Neuron (in vitro differentiated cells): ENCODE measurements around the gene DPH2.

Experiments used
- H2AFZ ChIP-seq: one replicate; pipeline ENCODE4 v1.6.1; 2013; ENCODE audit warnings: low read depth, mild to moderate bottlenecking, inconsistent platforms, low read length, moderate library complexity
- H3K27me3 ChIP-seq: one replicate; pipeline ENCODE4 v1.6.1; 2013; ENCODE audit warnings: low read length; ENCODE audit not compliant: insufficient read depth
- H3K36me3 ChIP-seq: one replicate; pipeline ENCODE4 v1.6.1; 2013; ENCODE audit warnings: low read length; ENCODE audit not compliant: insufficient read depth
- H3K4me1 ChIP-seq: one replicate; pipeline ENCODE4 v1.6.1; 2013; ENCODE audit warnings: low read length; ENCODE audit not compliant: insufficient read depth
- H3K4me3 ChIP-seq: 2 replicates; pipeline ENCODE4 v1.5.1; 2013; ENCODE audit warnings: mild to moderate bottlenecking, low read length, moderate library complexity
- H3K9me3 ChIP-seq: one replicate; pipeline ENCODE4 v1.6.1; 2013; ENCODE audit warnings: low read length

DPH2 gene

DNA sequence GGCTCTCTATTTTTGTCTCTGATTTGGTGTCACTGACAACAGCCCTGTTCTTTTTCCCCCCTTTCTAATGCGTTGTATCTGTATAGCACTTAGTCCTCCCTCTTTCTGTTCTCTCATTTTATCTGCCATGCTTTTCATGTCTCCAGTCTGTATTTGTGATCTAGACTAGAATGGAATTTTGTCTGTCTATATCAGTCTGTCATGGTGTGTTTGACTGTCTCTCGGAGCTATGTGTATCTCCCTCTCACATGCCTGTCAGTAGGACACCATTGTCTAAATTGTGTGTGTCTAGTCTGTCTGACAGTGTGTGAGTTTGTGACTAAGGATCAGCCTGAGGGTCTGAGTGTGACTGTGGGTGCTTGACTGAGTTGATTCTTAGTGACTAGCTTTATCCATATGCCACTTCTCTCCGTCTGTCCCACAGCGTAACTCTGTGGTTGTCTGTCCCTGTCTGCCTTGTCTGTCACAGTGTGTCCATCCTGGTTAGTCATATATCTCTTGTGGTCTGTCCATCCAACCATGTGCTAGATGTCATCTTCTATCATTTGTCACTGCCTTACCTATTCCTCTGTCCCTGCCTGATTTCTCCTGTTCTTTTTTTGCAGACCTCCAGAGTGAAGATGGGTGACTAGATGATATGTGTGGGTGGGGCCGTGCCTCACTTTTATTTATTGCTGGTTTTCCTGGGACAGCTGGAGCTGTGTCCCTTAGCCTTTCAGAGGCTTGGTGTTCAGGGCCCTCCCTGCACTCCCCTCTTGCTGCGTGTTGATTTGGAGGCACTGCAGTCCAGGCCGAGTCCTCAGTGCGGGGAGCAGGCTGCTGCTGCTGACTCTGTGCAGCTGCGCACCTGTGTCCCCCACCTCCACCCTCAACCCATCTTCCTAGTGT, 7.8 kb downstream of the DPH2 start:
- H3K9me3 ChIP-seq, result no peaks in the 10 kb centered on the region
- H2AFZ ChIP-seq, result no peak overlapping the region
- no peaks in the 10 kb centered on the region for H3K27me3 ChIP-seq
- H3K4me3 ChIP-seq, result peak overlapping the region; percentile 76
- peaks cover 53% of the 10 kb centered on the region for H3K4me1 ChIP-seq
- peaks cover 31% of the 10 kb centered on the region for H3K36me3 ChIP-seq

DNA sequence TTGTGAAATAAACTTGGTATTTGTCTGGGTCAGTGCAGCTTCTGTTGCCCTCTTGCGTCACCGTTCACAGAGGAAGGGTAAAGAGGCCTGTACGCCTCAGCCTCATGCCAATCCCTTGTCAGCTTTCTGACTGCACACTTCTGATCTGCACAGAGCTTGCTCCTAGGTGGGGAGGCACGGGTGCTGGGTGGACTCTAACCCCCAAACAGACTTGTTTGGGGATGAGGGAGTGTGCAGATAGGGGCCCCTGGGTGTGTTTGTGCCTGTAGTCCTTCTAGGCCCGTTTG, 8.4 kb downstream of the DPH2 start:
- no peaks in the 10 kb centered on the region for H3K9me3 ChIP-seq
- peak overlapping the region; percentile 76 for H3K4me3 ChIP-seq
- peaks cover 37% of the 10 kb centered on the region for H3K36me3 ChIP-seq
- H3K4me1 ChIP-seq, result peaks cover 53% of the 10 kb centered on the region
- H3K27me3 ChIP-seq, result no peaks in the 10 kb centered on the region
- H2AFZ ChIP-seq, result no peak overlapping the region

DNA sequence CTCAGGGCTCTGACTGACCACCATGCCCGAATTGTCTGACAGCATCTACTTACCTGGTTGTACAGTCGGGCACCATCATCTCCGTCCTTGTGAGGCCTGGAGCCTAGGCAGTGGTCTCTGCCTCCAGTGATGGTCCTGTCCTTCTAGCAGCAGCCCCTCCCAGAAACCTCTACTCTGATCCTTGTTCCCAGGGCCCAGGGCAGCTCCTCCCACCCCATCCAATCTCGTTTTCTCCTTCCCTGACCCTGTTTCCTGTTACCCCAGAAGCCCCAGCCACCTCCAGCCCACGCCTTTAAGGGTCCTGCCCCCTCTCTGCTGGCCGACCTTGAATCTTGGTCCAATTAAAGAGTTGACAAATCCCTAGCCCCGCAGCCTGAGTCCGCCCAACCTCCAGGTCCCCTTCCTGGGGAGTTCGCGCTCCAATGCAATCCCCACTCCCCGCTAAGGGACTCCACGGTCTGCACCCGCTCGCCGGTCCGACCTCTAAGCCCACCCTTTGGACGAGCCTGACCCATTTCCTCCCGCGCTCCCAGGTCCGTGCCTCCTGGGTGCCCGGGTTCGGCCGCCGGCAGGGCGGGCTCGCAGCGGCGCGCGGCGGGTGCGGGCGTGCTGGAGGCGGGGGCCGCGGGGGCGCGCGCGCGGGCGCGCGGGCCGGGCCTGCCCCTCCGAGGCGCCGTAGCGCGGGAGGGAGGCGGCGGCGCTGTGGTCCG, 8.9 kb downstream of the DPH2 start, which contains the start of gene B4GALT2:
Gene B4GALT2, plus strand, starts transcription at position 660 of the 710 bp plus-strand sequence. CDS start 1,951 bp downstream, outside the sequence.
- H3K9me3 ChIP-seq, result no peaks in the 10 kb centered on the region
- peaks cover 41% of the 10 kb centered on the region for H3K36me3 ChIP-seq
- H3K27me3 ChIP-seq, result no peaks in the 10 kb centered on the region
- H3K4me1 ChIP-seq, result peaks cover 53% of the 10 kb centered on the region
- peak within 1 kb of the TSS; percentile 23 for H2AFZ ChIP-seq
- H3K4me3 ChIP-seq, result peak within 1 kb of the TSS; percentile 76

DNA sequence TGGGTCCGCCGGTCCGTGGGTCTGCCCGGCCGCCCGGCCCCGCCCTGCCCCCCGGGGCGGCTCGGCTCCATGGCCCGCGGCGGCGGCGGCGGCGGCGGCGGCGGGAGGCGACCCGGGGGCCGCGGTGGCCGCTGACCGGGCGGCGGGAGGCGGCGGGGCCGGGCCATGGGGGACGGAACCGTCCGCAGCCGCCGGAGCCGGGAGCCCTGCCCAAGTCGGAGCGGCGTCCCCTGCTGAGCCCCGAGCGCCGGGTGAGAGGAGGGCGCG, 9.4 kb downstream of the DPH2 start:
- Histone ChIP-seq H3K36me3 (peaks cover 45% of the 10 kb centered on the region), H3K27me3 (no peaks in the 10 kb centered on the region)

DNA sequence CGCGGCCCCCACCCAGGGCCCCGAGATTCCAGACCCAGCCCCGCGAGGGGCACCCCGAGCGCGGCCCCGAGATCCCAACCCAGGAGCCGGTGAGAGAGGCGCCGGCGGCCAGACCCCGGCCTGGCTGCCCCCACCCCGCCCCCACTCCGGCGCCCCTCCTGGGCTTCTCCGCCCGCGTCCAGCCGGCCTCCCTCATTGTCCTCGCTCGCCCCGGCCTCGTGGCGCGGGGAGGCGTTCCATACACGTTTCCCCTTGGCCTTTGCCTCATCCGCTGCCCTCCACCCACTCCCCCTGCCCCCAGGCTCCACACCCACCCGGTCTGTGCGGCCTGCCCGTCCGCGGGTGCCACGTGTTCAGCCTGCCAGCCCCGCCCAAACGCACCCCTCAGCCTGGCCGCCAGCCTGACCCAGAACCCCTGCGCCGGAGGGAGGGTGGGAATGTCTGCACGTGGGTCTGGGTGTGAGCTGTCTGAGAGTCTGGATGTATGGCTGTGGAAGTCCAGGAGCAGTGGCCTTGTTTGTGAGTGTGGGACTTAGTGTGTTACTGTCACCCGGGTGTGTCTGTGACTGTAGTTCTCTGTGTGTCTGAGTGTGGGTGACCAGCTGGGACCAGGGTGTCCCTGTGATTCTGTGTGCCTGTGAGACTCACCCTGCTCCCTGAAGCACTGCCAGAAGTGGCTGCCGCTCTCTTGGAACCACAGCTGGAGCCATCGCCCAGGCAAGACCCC, 9.9 kb downstream of the DPH2 start:
- Histone ChIP-seq H3K4me3 (peak overlapping the region; percentile 76), H3K9me3 (no peaks in the 10 kb centered on the region), H3K27me3 (no peaks in the 10 kb centered on the region), H3K36me3 (peaks cover 50% of the 10 kb centered on the region), H2AFZ (peak overlapping the region; percentile 23), H3K4me1 (peaks cover 46% of the 10 kb centered on the region)

More for the DNA sequence above, 9.4 kb downstream of the DPH2 start:
- Histone ChIP-seq H3K4me1 (peaks cover 50% of the 10 kb centered on the region), H3K4me3 (peak overlapping the region; percentile 76), H3K9me3 (no peaks in the 10 kb centered on the region), H2AFZ (no peak overlapping the region)

DNA sequence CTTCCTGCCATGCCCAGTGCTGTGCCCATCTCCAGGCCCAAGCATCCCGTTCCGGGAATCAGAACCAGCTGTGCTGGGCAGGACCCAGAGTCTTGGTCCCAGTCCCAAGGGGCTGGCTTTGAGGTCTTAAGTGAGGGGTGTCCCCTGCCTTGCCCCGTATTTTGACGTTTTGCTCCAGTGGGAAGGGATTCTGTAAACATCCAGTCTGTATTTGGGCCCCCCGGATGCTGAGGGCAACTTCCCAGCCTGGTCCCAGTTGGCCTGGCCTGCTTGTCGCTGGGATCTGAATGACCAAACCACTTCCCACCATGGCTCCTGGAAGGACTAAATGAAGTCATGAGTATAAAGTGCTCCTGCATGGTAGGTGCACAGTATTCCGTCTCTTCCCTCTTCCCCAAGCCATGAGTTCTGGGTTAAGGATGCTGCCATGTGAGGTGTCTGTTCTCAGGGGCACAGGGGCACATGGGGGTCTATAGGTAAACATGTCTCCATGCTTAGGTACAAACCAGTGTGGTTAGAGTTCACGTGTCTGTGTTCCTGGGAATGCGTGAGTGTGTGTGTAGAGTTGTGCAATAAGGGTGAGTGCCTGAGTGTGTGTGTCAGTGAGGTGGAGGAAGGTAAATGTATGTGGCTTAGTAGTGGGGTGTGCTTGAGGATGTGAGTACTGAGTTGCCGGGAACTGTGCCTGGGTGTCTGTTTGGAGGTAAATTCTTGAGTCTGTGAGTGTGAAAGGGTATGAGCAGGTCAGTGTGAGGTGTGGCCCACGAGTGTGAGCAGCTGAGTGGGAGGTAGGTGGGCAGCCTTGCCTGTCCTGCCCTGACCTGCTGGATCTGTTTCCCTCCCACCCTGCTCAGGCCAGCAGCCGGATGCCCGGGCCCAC, 10.7 kb downstream of the DPH2 start:
- H2AFZ ChIP-seq, result no peak overlapping the region
- H3K4me1 ChIP-seq, result peaks cover 44% of the 10 kb centered on the region
- peaks cover 56% of the 10 kb centered on the region for H3K36me3 ChIP-seq
- H3K27me3 ChIP-seq, result no peaks in the 10 kb centered on the region
- no peaks in the 10 kb centered on the region for H3K9me3 ChIP-seq
- H3K4me3 ChIP-seq, result peak overlapping the region; percentile 76

DNA sequence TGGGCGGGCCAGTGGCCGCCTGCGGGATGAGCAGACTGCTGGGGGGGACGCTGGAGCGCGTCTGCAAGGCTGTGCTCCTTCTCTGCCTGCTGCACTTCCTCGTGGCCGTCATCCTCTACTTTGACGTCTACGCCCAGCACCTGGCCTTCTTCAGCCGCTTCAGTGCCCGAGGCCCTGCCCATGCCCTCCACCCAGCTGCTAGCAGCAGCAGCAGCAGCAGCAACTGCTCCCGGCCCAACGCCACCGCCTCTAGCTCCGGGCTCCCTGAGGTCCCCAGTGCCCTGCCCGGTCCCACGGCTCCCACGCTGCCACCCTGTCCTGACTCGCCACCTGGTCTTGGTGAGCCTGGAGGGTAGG, 11.3 kb downstream of the DPH2 start:
- no peaks in the 10 kb centered on the region for H3K27me3 ChIP-seq
- H3K4me1 ChIP-seq, result peaks cover 38% of the 10 kb centered on the region
- no peak overlapping the region for H2AFZ ChIP-seq
- no peak overlapping the region for H3K4me3 ChIP-seq
- no peaks in the 10 kb centered on the region for H3K9me3 ChIP-seq
- H3K36me3 ChIP-seq, result peaks cover 62% of the 10 kb centered on the region

DNA sequence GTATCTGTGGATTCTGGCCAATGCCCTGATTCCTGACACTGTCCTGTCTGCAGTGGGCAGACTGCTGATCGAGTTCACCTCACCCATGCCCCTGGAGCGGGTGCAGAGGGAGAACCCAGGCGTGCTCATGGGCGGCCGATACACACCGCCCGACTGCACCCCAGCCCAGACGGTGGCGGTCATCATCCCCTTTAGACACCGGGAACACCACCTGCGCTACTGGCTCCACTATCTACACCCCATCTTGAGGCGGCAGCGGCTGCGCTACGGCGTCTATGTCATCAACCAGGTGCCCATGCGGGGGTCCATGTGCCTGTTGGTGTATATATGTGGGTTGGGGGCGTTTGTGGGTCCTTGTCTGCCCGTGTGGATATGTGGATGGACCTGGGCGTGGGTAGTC, 11.8 kb downstream of the DPH2 start:
- Histone ChIP-seq H3K4me3 (no peak overlapping the region), H3K36me3 (peaks cover 61% of the 10 kb centered on the region)

DNA sequence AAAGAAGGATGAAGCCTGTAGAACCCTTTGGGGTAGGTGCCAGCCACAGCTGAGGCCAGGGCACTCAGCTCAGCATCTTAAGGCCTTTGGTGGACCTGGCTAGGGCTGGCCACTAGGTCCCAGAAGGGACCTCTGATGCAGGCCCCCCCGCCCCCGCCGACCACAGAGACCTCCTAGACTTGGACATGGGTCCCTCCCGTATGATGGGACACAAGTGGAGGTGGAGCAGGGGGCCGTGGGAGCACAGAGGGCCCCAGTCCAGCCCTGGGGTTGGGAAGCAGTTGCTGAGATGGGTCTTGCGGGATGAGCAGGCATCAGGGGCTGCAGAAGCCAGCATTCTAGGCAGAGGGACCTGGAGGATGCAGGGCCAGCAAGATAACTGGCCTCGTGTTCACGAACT, 12.4 kb downstream of the DPH2 start:
- Histone ChIP-seq H3K9me3 (no peaks in the 10 kb centered on the region), H3K4me1 (peaks cover 28% of the 10 kb centered on the region), H3K36me3 (peaks cover 55% of the 10 kb centered on the region), H2AFZ (no peak overlapping the region), H3K4me3 (no peak overlapping the region), H3K27me3 (no peaks in the 10 kb centered on the region)

More for the DNA sequence above, 11.8 kb downstream of the DPH2 start:
- no peaks in the 10 kb centered on the region for H3K9me3 ChIP-seq
- no peak overlapping the region for H2AFZ ChIP-seq
- H3K27me3 ChIP-seq, result no peaks in the 10 kb centered on the region
- peaks cover 33% of the 10 kb centered on the region for H3K4me1 ChIP-seq

DNA sequence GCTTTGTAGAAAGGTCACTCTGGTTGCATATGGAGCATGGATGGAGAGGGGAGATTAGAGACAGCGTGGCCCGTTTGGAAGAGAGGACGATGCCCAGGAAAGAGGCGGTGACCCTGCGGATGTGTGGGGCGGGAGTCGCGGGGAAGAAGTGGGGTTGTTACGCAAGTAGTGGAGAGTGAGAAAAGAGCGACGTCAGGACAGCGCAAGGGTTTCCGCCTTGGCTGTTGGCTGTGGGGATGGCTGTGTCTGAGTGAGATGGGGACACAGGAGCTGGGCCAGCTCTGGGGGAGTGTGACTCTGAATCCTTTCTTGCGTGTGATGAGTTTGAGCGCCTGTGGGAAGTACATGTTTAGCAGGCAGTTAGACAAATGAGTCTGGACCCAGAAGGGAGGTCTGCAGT, 13.0 kb downstream of the DPH2 start:
- no peaks in the 10 kb centered on the region for H3K27me3 ChIP-seq
- peaks cover 49% of the 10 kb centered on the region for H3K36me3 ChIP-seq
- H3K4me1 ChIP-seq, result peaks cover 24% of the 10 kb centered on the region
- no peak overlapping the region for H3K4me3 ChIP-seq
- H2AFZ ChIP-seq, result no peak overlapping the region
- H3K9me3 ChIP-seq, result no peaks in the 10 kb centered on the region

DNA sequence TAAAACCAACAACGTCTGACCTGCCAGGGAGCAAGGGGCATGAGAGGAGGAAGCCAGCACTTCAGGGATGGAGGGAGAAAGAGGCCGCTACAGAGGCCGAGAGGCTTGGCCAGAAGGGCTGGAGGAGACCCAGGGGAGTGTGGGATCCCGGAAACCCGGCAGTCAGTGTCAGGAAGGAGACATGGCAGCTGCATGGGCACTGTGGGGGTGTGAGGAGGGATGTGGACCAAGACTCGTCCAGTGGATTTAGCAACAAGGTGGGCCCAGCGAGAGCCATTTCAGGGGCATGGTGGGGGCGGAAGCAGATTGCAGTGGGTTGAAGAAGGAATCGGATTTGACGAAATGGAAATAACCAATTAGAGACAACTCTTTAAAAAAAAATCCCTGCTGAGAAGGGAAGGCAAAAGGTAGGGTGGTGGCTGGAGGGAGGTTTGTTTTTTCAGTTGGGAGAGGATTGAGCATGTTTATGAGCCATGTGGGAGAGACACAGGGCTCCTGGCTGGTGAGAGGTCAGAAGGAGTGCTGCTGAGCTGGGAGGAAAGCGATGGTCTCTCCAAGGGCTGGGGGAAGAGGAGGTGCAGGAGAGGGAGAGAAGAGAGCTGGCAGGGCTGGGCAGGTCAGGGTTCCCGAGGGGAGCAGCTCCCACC, 13.6 kb downstream of the DPH2 start:
- H3K36me3 ChIP-seq, result peaks cover 46% of the 10 kb centered on the region
- no peak overlapping the region for H3K4me3 ChIP-seq
- H2AFZ ChIP-seq, result no peak overlapping the region
- H3K9me3 ChIP-seq, result no peaks in the 10 kb centered on the region
- peaks cover 18% of the 10 kb centered on the region for H3K4me1 ChIP-seq
- no peaks in the 10 kb centered on the region for H3K27me3 ChIP-seq

DNA sequence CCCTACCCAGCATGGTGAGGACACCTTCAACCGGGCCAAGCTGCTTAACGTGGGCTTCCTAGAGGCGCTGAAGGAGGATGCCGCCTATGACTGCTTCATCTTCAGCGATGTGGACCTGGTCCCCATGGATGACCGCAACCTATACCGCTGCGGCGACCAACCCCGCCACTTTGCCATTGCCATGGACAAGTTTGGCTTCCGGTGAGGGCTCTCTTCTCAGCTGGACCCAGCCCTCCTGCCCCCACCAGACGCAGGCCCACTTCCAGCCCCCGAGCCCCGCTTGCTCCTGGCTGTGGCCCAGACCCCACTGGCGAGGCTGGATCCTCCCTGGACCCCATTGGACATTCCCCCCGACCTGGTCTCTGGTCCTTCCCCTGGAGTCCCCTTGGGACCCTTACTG, 15.0 kb downstream of the DPH2 start:
- H3K36me3 ChIP-seq, result peaks cover 46% of the 10 kb centered on the region

More for the DNA sequence above, 15.0 kb downstream of the DPH2 start:
- Histone ChIP-seq H3K27me3 (no peaks in the 10 kb centered on the region), H3K4me3 (no peak overlapping the region), H3K9me3 (no peaks in the 10 kb centered on the region), H2AFZ (no peak overlapping the region), H3K4me1 (peaks cover 9% of the 10 kb centered on the region)
